ENCODE data around the gene STRAP. TPM values are rescaled to one million over a fixed set of nuclear protein-coding genes. Genes with fewer than 3 reads are reported as not detected.

STRAP gene
- total RNA-seq, 1 experiment from 2014 or later: 210 TPM

GRCh38 chr12:15868186-15868585, 14.0 kb upstream of the STRAP start:
- no CpG with 5 or more reads among the region's 3 CpGs for WGBS (ENCODE audit: extremely low coverage, insufficient read length, low lambda C conversion rate)

More at GRCh38 chr12:15868186-15868585, 14.0 kb upstream of the STRAP start:
- Histone ChIP-seq H3K9ac (ENCODE audit: extremely low read depth, insufficient read length, low read length) (no peak overlapping the region), H3K4me1 (ENCODE audit: insufficient read depth, low read length) (peaks cover 2% of the 10 kb centered on the region; the same call in 1 of the 2 replicates), H3K9me3 (ENCODE audit: control insufficient read depth, low read depth, low read length) (no peaks in the 10 kb centered on the region), H2AK5ac (ENCODE audit: insufficient read length, low read length) (no peak overlapping the region), H3T11ph (ENCODE audit: low read length) (no peak overlapping the region), H3K79me1 (ENCODE audit: insufficient read depth, low read depth, low read length, poor library complexity, severe bottlenecking) (no peaks in the 10 kb centered on the region), H2BK12ac (ENCODE audit: insufficient read length, low read depth, low read length) (no peak overlapping the region), H3K23me2 (ENCODE audit: insufficient read length, low read depth, low read length, poor library complexity, severe bottlenecking) (no peaks in the 10 kb centered on the region), H3K4me2 (ENCODE audit: insufficient read depth, insufficient read length, low read length) (no peak overlapping the region), H3K79me2 (ENCODE audit: insufficient read depth, low read length) (no peaks in the 10 kb centered on the region), H4K91ac (ENCODE audit: insufficient read length, low read depth, low read length) (no peak overlapping the region), H4K20me1 (ENCODE audit: control insufficient read depth, insufficient read depth, insufficient read length) (no peaks in the 10 kb centered on the region), H4K5ac (ENCODE audit: insufficient read length, low read depth, low read length) (no peak overlapping the region), H3K27ac (ENCODE audit: insufficient read length, low read depth, low read length) (no peak overlapping the region), H2BK5ac (ENCODE audit: insufficient read length, low read length) (no peak overlapping the region), H3K56ac (ENCODE audit: insufficient read length, low read depth, low read length) (no peak overlapping the region), H3K23ac (ENCODE audit: insufficient read length, low read depth, low read length) (no peak overlapping the region), H3K27me3 (ENCODE audit: insufficient read depth, low read length) (no peaks in the 10 kb centered on the region), H3K18ac (ENCODE audit: insufficient read length, low read depth, low read length) (no peak overlapping the region), H3K14ac (ENCODE audit: insufficient read depth, low read length) (no peak overlapping the region), H2BK15ac (ENCODE audit: low read depth, low read length) (no peak overlapping the region), H2AFZ (ENCODE audit: low read length) (no peak overlapping the region), H3K4ac (ENCODE audit: low read depth, low read length) (no peak overlapping the region), H2BK120ac (ENCODE audit: low read depth, low read length, poor library complexity, severe bottlenecking) (no peak overlapping the region), H4K8ac (replicated peaks; ENCODE audit: insufficient read length, low read depth, low read length) (no peak overlapping the region), H2BK20ac (ENCODE audit: low read depth, low read length, poor library complexity, severe bottlenecking) (no peak overlapping the region)
- Mint-ChIP-seq H3K4me3 (no peak overlapping the region), H3K9me3 (no peaks in the 10 kb centered on the region), H3K27me3 (ENCODE audit: low read depth) (no peaks in the 10 kb centered on the region), H3K4me1 (peaks cover 28 to 29% of the 10 kb centered on the region in 2 experiments), H3K27ac (no peak overlapping the region), H3K36me3 (ENCODE audit: insufficient read depth in 1 of 3, low read depth in 3 of 3) (no peaks in the 10 kb centered on the region)
- TF ChIP-seq CTCF (conservative IDR thresholded peaks at IDR 0.05): no peak
- DNase-seq: no peak
